CD4-positive, alpha-beta T cell treated with Interleukin-6 at 100 ng/mL for 8 hours (primary cell): ENCODE measurements around the gene CANT1.
A peak's percentile ranks its signal among the peaks of the same experiment; 100 is the strongest.
"Not testable (repeated sequence)": the region's sequence is repeated elsewhere in the genome, so short reads cannot be mapped to it uniquely, and the experiment has no call there.

Experiments used
- DNase-seq: peaks from one replicate; pipeline ENCODE4 v3.0.0-alpha.2; 2020; ENCODE audit warnings: mixed read lengths, low spot score

The CANT1 gene

GRCh38 chr17:79027274-79027924, 17.8 kb upstream of the CANT1 start:
- DNase-seq = no peak

GRCh38 chr17:79026376-79027273, 17.1 kb upstream of the CANT1 start:
- DNase-seq = no peak

GRCh38 chr17:79024901-79025737, 15.6 kb upstream of the CANT1 start:
- DNase-seq = no peak

GRCh38 chr17:79023886-79024771, 14.6 kb upstream of the CANT1 start, which contains the start of gene C1QTNF1:
C1QTNF1 (plus strand) TSS chr17:79024169; CDS start chr17:79043969, 19,800 bp downstream.
- no peak for DNase-seq

- no peak for DNase-seq
These were observed 13.7 kb upstream of the CANT1 start for GRCh38 chr17:79023180-79023705.

GRCh38 chr17:79022507-79022991, 13.0 kb upstream of the CANT1 start:
- DNase-seq = no peak

- DNase-seq = not testable (repeated sequence)
These were observed 12.4 kb upstream of the CANT1 start for GRCh38 chr17:79021929-79022328.

- no peak for DNase-seq
These were observed 11.2 kb upstream of the CANT1 start for GRCh38 chr17:79020631-79021301.

- DNase-seq = peak; percentile 48
These were observed 10.3 kb upstream of the CANT1 start for GRCh38 chr17:79019632-79020584.

GRCh38 chr17:79019261-79019631, 9.7 kb upstream of the CANT1 start:
- DNase-seq = no peak

GRCh38 chr17:79018370-79018695, 8.8 kb upstream of the CANT1 start:
- no peak for DNase-seq

GRCh38 chr17:79017546-79018369, 8.2 kb upstream of the CANT1 start:
- no peak for DNase-seq

GRCh38 chr17:79014158-79014758, 4.7 kb upstream of the CANT1 start:
- no peak for DNase-seq

- DNase-seq = no peak
These were observed 3.1 kb upstream of the CANT1 start for GRCh38 chr17:79012563-79013134.

- no peak for DNase-seq
These were observed 2.0 kb upstream of the CANT1 start for GRCh38 chr17:79011451-79012147.

GRCh38 chr17:79010304-79010646, 711 bp upstream of the CANT1 start:
- no peak for DNase-seq
